Left kidney (tissue), 2 donors: Measurements from ENCODE around the gene PRELID3B. TPM values are rescaled to one million over a fixed set of nuclear protein-coding genes. Genes with fewer than 3 reads are reported as not detected.

Experiments used
- DNase-seq: peaks from one replicate; pipeline ENCODE4 v3.0.0-alpha.2; 2013
- polyA plus RNA-seq: library from polyadenylated mRNA; unstranded; fragments of 120-200 nt; gene quantifications from one replicate; pipeline ENCODE4 v1.2.1, GENCODE V29; 2013; ENCODE audit not compliant: insufficient read length

PRELID3B gene
- polyA plus RNA-seq, 1 donor = 75.9 TPM

- peak; percentile 36 for DNase-seq
These were observed 46.9 kb downstream of the PRELID3B start for GRCh38 chr20:58995461-58996225.

GRCh38 chr20:58994390-58995159 is 48.0 kb downstream of the PRELID3B start:
- no peak for DNase-seq

DNA sequence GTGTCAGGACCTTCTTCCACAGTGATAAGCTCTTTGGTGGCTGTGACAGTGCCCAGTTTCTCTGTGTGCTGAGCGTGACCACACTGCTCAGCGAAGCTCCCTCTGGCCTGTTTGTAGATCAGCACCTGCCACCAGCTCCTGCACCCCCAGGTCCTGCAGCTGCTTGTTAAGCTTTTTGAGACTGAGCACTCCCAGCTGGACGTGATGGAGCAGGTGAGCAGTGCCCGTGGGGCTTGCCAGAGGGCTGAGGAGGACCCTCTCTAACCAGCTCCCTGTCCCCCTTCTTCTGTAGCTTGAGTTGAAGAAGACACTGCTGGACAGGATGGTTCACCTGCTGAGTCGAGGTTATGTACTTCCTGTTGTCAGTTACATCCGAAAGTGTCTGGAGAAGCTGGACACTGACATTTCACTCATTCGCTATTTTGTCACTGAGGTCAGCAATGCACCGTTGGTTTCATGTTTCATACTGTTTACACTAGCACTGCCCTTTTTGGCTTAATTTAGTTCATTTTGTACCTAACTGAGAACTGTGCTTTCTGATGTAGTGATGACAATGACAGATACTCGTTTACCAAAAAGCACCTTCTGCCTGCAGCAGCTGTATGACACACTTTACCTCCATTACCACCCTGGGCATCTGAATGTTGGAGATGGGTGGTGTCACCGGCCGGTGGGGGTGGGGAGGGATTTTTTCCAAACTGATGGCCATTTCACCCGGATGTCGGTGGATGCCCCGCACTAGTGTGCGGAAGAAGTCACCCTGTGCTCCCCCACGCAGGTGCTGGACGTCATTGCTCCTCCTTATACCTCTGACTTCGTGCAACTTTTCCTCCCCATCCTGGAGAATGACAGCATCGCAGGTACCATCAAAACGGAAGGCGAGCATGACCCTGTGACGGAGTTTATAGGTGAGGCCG is 49.0 kb downstream of the PRELID3B start:
- DNase-seq = no peak

DNA sequence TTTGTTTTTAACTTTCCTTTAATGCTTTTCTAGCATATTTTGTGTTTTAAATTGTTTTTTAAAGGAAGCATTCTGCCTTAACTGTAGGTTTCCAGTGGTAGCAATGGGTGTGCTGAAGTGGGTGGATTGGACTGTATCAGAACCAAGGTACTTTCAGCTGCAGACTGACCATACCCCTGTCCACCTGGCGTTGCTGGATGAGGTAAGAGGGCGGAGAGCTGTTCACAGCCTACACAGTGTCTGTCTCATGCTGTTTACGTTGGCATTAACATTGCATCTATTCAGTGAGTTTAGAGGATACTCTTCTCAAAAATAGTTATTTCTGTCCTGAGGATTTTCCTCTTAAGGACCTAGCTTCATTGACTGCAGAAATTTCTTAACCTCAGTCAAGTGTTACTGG is 49.7 kb downstream of the PRELID3B start:
- DNase-seq = no peak

GRCh38 chr20:58991715-58992114 is 50.9 kb downstream of the PRELID3B start:
- DNase-seq = no peak

DNA sequence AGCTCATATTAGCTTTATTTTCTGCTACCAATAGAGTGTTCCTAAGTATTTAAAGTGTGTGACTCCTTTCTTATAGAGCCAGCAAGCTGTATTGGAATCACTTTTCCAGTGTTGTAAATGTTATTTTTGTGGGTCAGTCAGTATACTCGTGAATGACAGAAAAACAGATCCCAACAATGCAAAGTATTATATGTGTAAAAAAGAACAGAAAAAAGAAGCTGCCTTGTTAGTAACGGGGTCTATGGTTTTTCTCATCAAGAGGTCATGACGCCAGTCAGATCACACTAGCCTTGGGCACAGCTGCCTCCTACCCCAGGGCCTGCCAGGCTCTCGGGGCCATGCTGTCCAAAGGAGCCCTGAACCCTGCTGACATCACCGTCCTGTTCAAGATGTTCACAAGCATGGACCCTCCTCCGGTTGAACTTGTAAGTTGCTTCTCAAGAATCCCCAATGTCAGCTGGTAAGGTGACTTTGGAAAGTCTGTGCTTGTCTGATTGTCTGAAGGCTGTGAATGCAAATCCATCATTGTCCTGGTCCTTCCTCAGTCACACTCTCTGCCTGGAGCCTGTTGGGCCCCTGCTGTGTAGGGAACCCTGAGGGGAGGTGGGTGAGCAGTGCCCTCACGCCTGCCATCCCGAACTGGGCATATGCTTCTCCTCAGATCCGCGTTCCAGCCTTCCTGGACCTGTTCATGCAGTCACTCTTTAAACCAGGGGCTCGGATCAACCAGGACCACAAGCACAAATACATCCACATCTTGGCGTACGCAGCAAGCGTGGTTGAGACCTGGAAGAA is 51.7 kb downstream of the PRELID3B start:
- DNase-seq = no peak

- DNase-seq = no peak
These were observed 53.4 kb downstream of the PRELID3B start for GRCh38 chr20:58989196-58989595.

DNA sequence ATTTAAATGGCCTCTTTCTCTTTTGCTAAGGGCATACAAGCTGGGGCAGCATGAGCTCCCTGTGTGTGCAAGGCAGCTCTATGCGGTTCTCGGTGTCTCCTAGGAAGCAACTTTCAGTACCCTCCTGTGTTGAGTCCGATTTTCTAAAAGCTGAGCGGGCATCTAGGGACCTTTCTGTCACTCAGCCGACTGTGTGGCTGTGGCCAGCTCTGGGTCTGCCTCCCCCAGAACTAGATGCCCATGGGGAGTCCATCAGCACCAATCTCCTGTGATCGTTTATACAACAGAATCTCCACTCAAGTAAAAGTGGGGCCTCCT is 54.1 kb downstream of the PRELID3B start:
- DNase-seq = no peak

DNA sequence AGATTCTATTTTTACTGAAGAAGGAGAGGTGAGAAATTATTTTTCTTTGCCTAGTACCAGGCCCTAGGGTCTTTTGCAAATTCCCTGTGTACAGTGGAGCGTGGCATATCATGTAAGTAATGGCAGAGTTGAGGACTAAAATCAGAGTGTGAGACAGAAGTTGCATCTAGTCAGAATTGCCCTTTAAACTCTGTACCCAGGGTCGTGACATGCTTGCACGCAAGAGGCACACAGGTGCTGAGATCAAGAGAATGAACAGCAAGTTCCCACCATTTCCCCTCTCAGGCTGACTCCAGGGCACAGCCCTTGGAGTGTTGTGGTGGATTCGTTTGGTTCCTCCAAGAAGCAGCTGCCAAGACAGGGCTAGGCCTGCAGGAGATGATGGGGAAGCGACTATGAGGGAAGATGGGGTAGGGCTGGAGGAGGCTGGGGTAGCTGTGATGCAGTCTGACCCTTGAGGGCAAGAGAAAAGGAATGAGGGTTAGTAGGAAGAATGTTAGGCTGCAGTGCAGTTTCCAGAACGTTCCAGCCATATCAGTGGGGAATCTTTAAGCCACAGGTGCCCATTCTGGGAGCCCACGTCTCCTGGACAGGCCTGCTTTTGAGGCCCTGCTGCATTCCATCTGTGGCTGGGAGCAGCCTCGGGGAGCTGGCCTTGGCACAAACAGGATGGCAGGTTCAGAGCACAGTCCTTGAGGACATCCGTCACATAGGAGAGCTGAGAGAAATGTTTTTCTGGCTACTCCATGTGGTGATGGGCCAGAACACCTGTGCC is 54.6 kb downstream of the PRELID3B start:
- DNase-seq = no peak

- DNase-seq = no peak
These were observed 55.5 kb downstream of the PRELID3B start for GRCh38 chr20:58986968-58987517.

DNA sequence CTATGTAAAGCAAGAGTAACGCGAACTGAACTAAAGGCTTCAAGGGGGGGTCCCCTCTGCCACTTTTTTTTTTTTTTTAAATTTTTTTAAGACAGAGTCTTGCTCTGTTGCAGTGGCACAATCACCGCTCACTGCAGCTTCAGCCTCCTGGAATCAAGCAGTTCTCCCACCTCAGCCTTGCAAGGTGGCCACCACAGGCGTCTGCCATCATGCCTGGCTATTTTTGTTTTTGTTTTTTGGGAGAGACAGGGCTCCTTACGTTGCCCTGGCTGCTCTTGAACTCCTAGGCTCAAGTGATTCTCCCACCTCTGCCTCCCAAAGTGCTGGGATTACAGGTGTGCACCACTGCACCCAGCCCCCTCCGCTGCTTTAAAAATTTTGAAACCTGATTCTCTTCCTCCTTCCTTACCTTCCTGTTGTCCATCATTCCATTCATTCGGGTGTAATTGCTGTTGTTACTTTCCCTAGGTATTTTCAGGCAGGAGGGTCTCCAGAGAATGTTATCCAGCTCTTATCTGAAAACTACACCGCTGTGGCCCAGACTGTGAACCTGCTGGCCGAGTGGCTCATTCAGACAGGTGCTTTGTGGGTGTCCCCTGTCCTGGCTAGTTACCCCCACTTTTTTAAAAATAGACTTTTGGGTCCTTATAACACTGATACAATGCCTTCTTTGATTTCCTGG is 56.2 kb downstream of the PRELID3B start:
- DNase-seq = no peak

DNA sequence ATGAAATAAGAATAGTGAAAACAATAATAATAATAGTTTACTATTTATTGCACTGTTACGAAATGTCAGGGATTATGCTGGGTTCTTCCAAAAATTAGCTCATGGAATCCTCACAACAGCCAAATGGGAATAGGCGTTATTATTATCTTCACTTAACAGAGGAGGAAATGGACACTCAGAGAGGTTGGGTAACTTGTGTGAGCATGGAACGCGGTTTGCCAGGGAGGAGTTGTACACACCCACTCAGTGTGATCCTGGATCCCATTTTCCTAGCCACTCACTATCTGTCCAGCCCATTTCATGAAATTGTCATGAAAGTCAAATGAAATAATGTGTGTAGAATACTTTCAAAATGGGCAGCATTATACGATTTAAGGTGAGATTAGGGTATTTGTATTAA is 56.9 kb downstream of the PRELID3B start:
- DNase-seq = no peak

DNA sequence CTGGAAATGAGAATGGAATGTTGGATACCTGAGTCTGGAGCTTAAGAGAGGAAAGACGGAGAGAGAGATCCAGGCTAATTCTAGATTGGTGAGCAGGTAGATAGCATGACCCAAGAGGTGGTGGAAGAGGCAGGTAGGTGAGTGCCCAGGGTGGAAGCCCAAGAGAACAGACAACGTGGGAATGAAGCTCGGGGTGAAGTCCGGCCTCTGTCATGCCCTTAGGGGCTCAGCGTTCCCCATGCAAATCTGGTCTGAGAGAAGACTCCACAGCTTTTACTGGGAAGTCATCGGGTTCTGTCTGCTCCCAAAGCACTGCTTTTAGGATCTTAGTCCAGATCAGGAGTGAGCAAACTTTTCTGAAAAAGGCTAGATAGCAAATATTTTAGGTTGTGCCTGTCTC is 57.9 kb downstream of the PRELID3B start:
- no peak for DNase-seq

Other genes starting within 250 kb of the PRELID3B start
- 1.0 TPM for gene GNAS-AS1, start 191.9 kb downstream of the PRELID3B start, polyA plus RNA-seq
- gene GNAS, start 190.1 kb downstream of the PRELID3B start, polyA plus RNA-seq = 1,874 TPM
- gene NELFCD, start 61.5 kb downstream of the PRELID3B start, polyA plus RNA-seq = 162 TPM
- gene CTSZ, start 35.5 kb downstream of the PRELID3B start, polyA plus RNA-seq = 65.2 TPM
- 1.3 TPM for gene TUBB1, start 23.4 kb downstream of the PRELID3B start, polyA plus RNA-seq
- gene ATP5F1E, start 10.5 kb downstream of the PRELID3B start, polyA plus RNA-seq = 166 TPM
- gene ZNF831, start 121.0 kb upstream of the PRELID3B start, polyA plus RNA-seq = 0.15 TPM